ENCODE measurements around the gene RSBN1L. TPM values are rescaled to one million over a fixed set of nuclear protein-coding genes. Genes with fewer than 3 reads are reported as not detected.

Gene RSBN1L
- total RNA-seq, 1 experiment from 2014 or later = 33.7 TPM

DNA sequence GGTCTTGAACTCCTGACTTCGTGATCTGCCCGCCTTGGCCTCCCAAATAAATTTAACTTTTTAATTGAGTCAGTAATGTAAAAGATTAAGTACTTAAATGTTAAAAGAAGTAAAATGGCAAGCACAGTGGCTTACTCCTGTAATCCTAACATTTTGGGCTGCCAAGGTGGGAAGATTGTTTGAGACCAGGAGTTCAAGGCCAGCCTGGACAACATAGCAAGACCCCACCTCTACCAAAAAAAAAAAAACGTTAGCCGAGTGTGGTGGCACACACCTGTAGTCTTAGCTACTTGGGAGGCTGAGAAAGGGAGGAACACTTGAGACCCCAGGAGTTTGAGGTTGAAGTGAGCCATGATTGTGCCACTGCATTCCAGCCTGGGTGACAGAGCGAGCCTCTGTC is 128.4 kb downstream of the RSBN1L start:
- peak overlapping the region; percentile 26; the same call in 1 of the 2 replicates for H3K4me3 ChIP-seq (ENCODE audit: low read length)
- H3K4me1 ChIP-seq (ENCODE audit: low read length) = peaks cover 83% of the 10 kb centered on the region
- H3K27ac ChIP-seq (ENCODE audit: low read length) = peak overlapping the region; percentile 99

DNA sequence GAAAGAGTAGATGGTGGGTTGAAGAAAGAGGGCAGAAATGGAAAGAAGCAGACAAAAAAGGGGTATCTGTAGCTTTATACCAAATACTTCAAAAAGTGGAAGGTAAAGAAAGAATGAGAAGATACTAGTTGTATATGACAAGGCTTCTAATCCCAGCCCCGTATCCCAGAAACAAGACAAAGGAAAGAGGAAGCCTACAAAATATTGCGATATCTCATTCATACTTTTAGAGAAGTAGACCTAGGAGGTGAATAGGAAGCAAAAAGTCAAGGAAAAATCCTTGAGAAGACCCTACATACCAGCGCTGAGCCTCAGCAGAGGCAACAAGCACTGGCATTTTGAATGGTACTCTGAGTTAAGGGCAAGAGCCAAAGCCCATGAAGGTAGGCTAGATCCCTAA is 128.9 kb downstream of the RSBN1L start:
- H3K27ac ChIP-seq (ENCODE audit: low read length) = peak overlapping the region; percentile 99
- H3K9ac ChIP-seq (ENCODE audit: low read length) = no peak overlapping the region
- no peak for DNase-seq

More for the DNA sequence above, 128.4 kb downstream of the RSBN1L start:
- H3K9me3 ChIP-seq (ENCODE audit: low read length) = peaks cover 5% of the 10 kb centered on the region; the same call in 1 of the 2 replicates
- no peaks in the 10 kb centered on the region for H3K9me2 ChIP-seq (replicated peaks; ENCODE audit: insufficient read depth, low read length)
- no peak overlapping the region for H3K9ac ChIP-seq (ENCODE audit: low read length)
- no peak overlapping the region for H2AFZ ChIP-seq (ENCODE audit: low read length)
- no peak for DNase-seq
- H4K20me1 ChIP-seq (ENCODE audit: insufficient read depth, low read depth, low read length) = no peaks in the 10 kb centered on the region
- H3K4me2 ChIP-seq (ENCODE audit: low read depth, low read length, poor library complexity, severe bottlenecking) = peak overlapping the region; percentile 82
- no peaks in the 10 kb centered on the region for H3K27me3 ChIP-seq (ENCODE audit: low read length)
- H3K79me2 ChIP-seq (ENCODE audit: low read length) = peaks cover 92% of the 10 kb centered on the region
- peaks cover 13% of the 10 kb centered on the region for H3K36me3 ChIP-seq (ENCODE audit: insufficient read depth, low read length)

GRCh38 chr7:77826300-77826699 is 130.0 kb downstream of the RSBN1L start:
- Histone ChIP-seq H3K9ac (ENCODE audit: low read length) (peak overlapping the region; percentile 25), H3K4me2 (ENCODE audit: low read depth, low read length, poor library complexity, severe bottlenecking) (peak overlapping the region; percentile 62)

More for the DNA sequence above, 128.9 kb downstream of the RSBN1L start:
- H3K4me2 ChIP-seq (ENCODE audit: low read depth, low read length, poor library complexity, severe bottlenecking) = no peak overlapping the region
- no peaks in the 10 kb centered on the region for H4K20me1 ChIP-seq (ENCODE audit: insufficient read depth, low read depth, low read length)
- H3K4me3 ChIP-seq (ENCODE audit: low read length) = 0 out of 2 replicates have a peak overlapping the region, but pooled peaks have one; percentile 26
- H3K4me1 ChIP-seq (ENCODE audit: low read length) = peaks cover 88% of the 10 kb centered on the region
- no peak overlapping the region for H2AFZ ChIP-seq (ENCODE audit: low read length)
- peaks cover 10% of the 10 kb centered on the region; the same call in 1 of the 2 replicates for H3K36me3 ChIP-seq (ENCODE audit: insufficient read depth, low read length)
- peaks cover 92% of the 10 kb centered on the region for H3K79me2 ChIP-seq (ENCODE audit: low read length)
- H3K9me3 ChIP-seq (ENCODE audit: low read length) = peaks cover 5% of the 10 kb centered on the region; the same call in 1 of the 2 replicates
- no peaks in the 10 kb centered on the region for H3K9me2 ChIP-seq (replicated peaks; ENCODE audit: insufficient read depth, low read length)
- H3K27me3 ChIP-seq (ENCODE audit: low read length) = no peaks in the 10 kb centered on the region

GRCh38 chr7:77827999-77828398 is 131.7 kb downstream of the RSBN1L start:
- 0 out of 2 replicates have a peak, but pooled peaks cover 5% of the 10 kb centered on the region for H3K36me3 ChIP-seq (ENCODE audit: insufficient read depth, low read length)
- H3K27ac ChIP-seq (ENCODE audit: low read length) = peak overlapping the region; percentile 99
- peaks cover 94% of the 10 kb centered on the region for H3K4me1 ChIP-seq (ENCODE audit: low read length)
- no peak overlapping the region for H2AFZ ChIP-seq (ENCODE audit: low read length)
- H3K9me3 ChIP-seq (ENCODE audit: low read length) = no peaks in the 10 kb centered on the region
- H3K4me3 ChIP-seq (ENCODE audit: low read length) = peak overlapping the region; percentile 36
- H3K79me2 ChIP-seq (ENCODE audit: low read length) = peaks cover 94% of the 10 kb centered on the region
- H4K20me1 ChIP-seq (ENCODE audit: insufficient read depth, low read depth, low read length) = no peaks in the 10 kb centered on the region
- peak overlapping the region; percentile 37 for H3K9ac ChIP-seq (ENCODE audit: low read length)
- H3K27me3 ChIP-seq (ENCODE audit: low read length) = no peaks in the 10 kb centered on the region
- no peaks in the 10 kb centered on the region for H3K9me2 ChIP-seq (replicated peaks; ENCODE audit: insufficient read depth, low read length)
- H3K4me2 ChIP-seq (ENCODE audit: low read depth, low read length, poor library complexity, severe bottlenecking) = peak overlapping the region; percentile 62
- DNase-seq = peak; percentile 85

More at GRCh38 chr7:77826300-77826699, 130.0 kb downstream of the RSBN1L start:
- H3K27ac ChIP-seq (ENCODE audit: low read length) = peak overlapping the region; percentile 99
- peaks cover 92% of the 10 kb centered on the region for H3K79me2 ChIP-seq (ENCODE audit: low read length)
- H3K27me3 ChIP-seq (ENCODE audit: low read length) = no peaks in the 10 kb centered on the region
- H2AFZ ChIP-seq (ENCODE audit: low read length) = no peak overlapping the region
- H3K4me3 ChIP-seq (ENCODE audit: low read length) = peak overlapping the region; percentile 2; the same call in 1 of the 2 replicates
- H4K20me1 ChIP-seq (ENCODE audit: insufficient read depth, low read depth, low read length) = no peaks in the 10 kb centered on the region
- H3K36me3 ChIP-seq (ENCODE audit: insufficient read depth, low read length) = 0 out of 2 replicates have a peak, but pooled peaks cover 5% of the 10 kb centered on the region
- H3K9me3 ChIP-seq (ENCODE audit: low read length) = no peaks in the 10 kb centered on the region
- H3K9me2 ChIP-seq (replicated peaks; ENCODE audit: insufficient read depth, low read length) = no peaks in the 10 kb centered on the region
- peaks cover 95% of the 10 kb centered on the region for H3K4me1 ChIP-seq (ENCODE audit: low read length)
- DNase-seq = no peak

DNA sequence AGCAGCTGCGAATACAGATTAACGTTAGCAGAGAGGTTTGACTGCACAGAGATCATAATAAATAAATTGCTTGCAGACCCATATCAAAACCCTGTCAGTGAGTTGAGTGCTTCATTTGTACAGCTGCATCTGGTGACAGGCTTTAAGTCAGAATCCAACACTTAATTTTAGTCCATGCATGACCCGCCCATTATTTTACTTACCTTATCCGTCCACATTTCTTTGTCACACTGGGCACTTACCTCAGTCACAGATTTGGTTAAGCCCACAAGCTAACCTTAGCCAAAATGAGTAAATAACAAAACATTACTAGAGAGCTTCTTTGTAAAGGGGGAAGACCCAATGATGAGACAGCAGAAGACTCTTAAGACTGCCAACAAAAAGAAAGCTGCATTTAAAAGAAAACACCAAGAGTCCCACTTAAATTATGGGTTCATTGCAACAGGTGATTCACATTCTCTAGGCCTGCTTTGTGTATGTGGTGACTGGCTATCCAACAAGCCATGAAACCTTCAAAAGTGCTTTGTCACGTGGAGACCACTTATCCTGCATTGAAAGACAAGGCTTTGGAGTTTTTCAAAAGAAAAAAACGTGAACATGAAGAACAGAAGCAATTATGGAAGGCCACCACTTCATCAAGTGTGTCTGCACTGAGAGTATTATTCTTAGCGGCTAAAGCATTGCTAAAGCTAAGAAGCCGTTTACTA is 134.5 kb downstream of the RSBN1L start:
- Histone ChIP-seq H2AFZ (ENCODE audit: low read length) (no peak overlapping the region), H3K4me1 (ENCODE audit: low read length) (peaks cover 81% of the 10 kb centered on the region), H3K4me2 (ENCODE audit: low read depth, low read length, poor library complexity, severe bottlenecking) (peak overlapping the region; percentile 25), H3K27me3 (ENCODE audit: low read length) (no peaks in the 10 kb centered on the region), H3K36me3 (ENCODE audit: insufficient read depth, low read length) (no peaks in the 10 kb centered on the region), H3K9ac (ENCODE audit: low read length) (no peak overlapping the region), H3K9me2 (replicated peaks; ENCODE audit: insufficient read depth, low read length) (no peaks in the 10 kb centered on the region), H3K4me3 (ENCODE audit: low read length) (no peak overlapping the region), H4K20me1 (ENCODE audit: insufficient read depth, low read depth, low read length) (no peaks in the 10 kb centered on the region), H3K79me2 (ENCODE audit: low read length) (peaks cover 98% of the 10 kb centered on the region), H3K27ac (ENCODE audit: low read length) (peak overlapping the region; percentile 99), H3K9me3 (ENCODE audit: low read length) (no peaks in the 10 kb centered on the region)
- no peak for DNase-seq

GRCh38 chr7:77831481-77831880 is 135.2 kb downstream of the RSBN1L start:
- Histone ChIP-seq H3K27ac (ENCODE audit: low read length) (peak overlapping the region; percentile 99), H3K79me2 (ENCODE audit: low read length) (peaks cover 98% of the 10 kb centered on the region), H3K36me3 (ENCODE audit: insufficient read depth, low read length) (no peaks in the 10 kb centered on the region), H4K20me1 (ENCODE audit: insufficient read depth, low read depth, low read length) (no peaks in the 10 kb centered on the region), H3K4me1 (ENCODE audit: low read length) (peaks cover 74% of the 10 kb centered on the region), H2AFZ (ENCODE audit: low read length) (no peak overlapping the region), H3K9me2 (replicated peaks; ENCODE audit: insufficient read depth, low read length) (no peaks in the 10 kb centered on the region), H3K9ac (ENCODE audit: low read length) (no peak overlapping the region), H3K4me2 (ENCODE audit: low read depth, low read length, poor library complexity, severe bottlenecking) (no peak overlapping the region), H3K9me3 (ENCODE audit: low read length) (no peaks in the 10 kb centered on the region), H3K27me3 (ENCODE audit: low read length) (no peaks in the 10 kb centered on the region), H3K4me3 (ENCODE audit: low read length) (no peak overlapping the region)
- no peak for DNase-seq

DNA sequence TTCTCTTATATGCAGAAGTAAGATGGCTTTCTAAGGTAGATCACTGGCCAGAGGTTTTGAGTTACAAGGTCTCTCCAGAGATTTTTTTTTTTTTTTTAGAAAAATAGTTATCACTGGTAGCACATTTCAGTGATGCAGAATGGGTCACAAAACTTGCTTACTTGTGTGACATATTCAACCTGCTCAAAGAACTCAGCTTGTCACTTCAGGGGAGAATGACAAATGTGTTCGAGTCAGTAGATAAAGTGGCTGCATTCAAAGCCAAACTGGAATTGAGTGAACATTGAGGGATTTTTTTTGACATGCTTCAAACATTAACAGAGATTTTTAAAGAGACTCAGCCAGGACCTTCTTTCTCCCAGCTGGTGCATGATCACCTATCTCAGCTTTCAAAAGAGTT is 135.7 kb downstream of the RSBN1L start:
- H3K4me3 ChIP-seq (ENCODE audit: low read length) = no peak overlapping the region
- H3K4me2 ChIP-seq (ENCODE audit: low read depth, low read length, poor library complexity, severe bottlenecking) = no peak overlapping the region
- H2AFZ ChIP-seq (ENCODE audit: low read length) = no peak overlapping the region
- H3K9me2 ChIP-seq (replicated peaks; ENCODE audit: insufficient read depth, low read length) = no peaks in the 10 kb centered on the region
- H4K20me1 ChIP-seq (ENCODE audit: insufficient read depth, low read depth, low read length) = no peaks in the 10 kb centered on the region
- H3K4me1 ChIP-seq (ENCODE audit: low read length) = peaks cover 71% of the 10 kb centered on the region
- H3K27ac ChIP-seq (ENCODE audit: low read length) = peak overlapping the region; percentile 99; the same call in 1 of the 2 replicates
- no peaks in the 10 kb centered on the region for H3K9me3 ChIP-seq (ENCODE audit: low read length)
- no peaks in the 10 kb centered on the region for H3K27me3 ChIP-seq (ENCODE audit: low read length)
- no peak for DNase-seq
- no peak overlapping the region for H3K9ac ChIP-seq (ENCODE audit: low read length)
- H3K79me2 ChIP-seq (ENCODE audit: low read length) = peaks cover 98% of the 10 kb centered on the region
- no peaks in the 10 kb centered on the region for H3K36me3 ChIP-seq (ENCODE audit: insufficient read depth, low read length)
